Pancreas (tissue), 10 donors: ENCODE measurements around the gene MANBA. TPM values are rescaled to one million over a fixed set of nuclear protein-coding genes. Genes with fewer than 3 reads are reported as not detected.

Experiments used
- ATAC-seq, 4 donors: fragments of 200-7000 bp; cut with Tn5 transposase; one replicate each; pipeline versions ENCODE4 v1.8.0 to v1.9.1; 2020; ENCODE audit warnings: mild to moderate bottlenecking in 4 of 4, moderate library complexity in 4 of 4
- DNase-seq, 6 donors: peaks; one replicate each; pipeline ENCODE4 v3.0.0-alpha.2; 2020
- FAIRE-seq: peaks from 2 replicates; lab custom pipeline; 2012; peaks lifted over from hg19 to GRCh38; lab: Jason Lieb, UNC
- H3K27ac ChIP-seq, 4 donors: fragments of 200-600 bp; sonication (generic); 1 replicate in 3 of 4; 2 replicates in 1 of 4; pipeline versions ENCODE4 v1.5.0 to v1.8.0; 2020
- H3K27me3 ChIP-seq, 4 donors: fragments of 200-600 bp; one replicate each; pipeline ENCODE4 v1.8.0; 2021
- H3K36me3 ChIP-seq, 3 donors: fragments of 200-600 bp; sonication (generic) in 1 of 3; one replicate each; pipeline versions ENCODE4 v1.5.0 to v1.8.0; 2020 to 2021
- H3K4me1 ChIP-seq, 3 donors: fragments of 200-600 bp; one replicate each; pipeline ENCODE4 v1.8.0; 2021
- H3K4me3 ChIP-seq, 4 donors: fragments of 200-600 bp; sonication (generic) in 2 of 4; one replicate each; pipeline versions ENCODE4 v1.5.0 to v1.8.0; 2020 to 2021
- H3K9me3 ChIP-seq, 4 donors: fragments of 200-600 bp; one replicate each; pipeline ENCODE4 v1.8.0; 2021
- WGBS, 2 donors: extraction: QIAGEN DNeasy Blood & Tissue Kit; methylation state at CpG; one replicate each; pipeline ENCODE4 v1.1.7; 2013; 5-methylcytosine and 5-hydroxymethylcytosine counted together
- intact Hi-C, 3 donors: fragments of 100-400 bp; cut with DNase I; formaldehyde crosslinking; loops; one replicate each; pipeline versions ENCODE4 v1.11.1 to v1.14.2; 2022
- polyA plus RNA-seq, 2 donors: library from polyadenylated mRNA; stranded (reverse); fragments of 200-250 nt; gene quantifications; one replicate each; pipeline ENCODE4 v1.2.3, GENCODE V29; 2013
- total RNA-seq, 6 donors: library from RNA; stranded (reverse); fragmentation: NEBNext Ultra II Directional in 4 of 6; extraction: Animal tissue kit (Norgen Biotek cat#: 25700) in 4 of 6; gene quantifications; one replicate each; pipeline versions ENCODE4 v1.2.1 to v1.2.4, GENCODE V29; 2021 to 2023
- TF ChIP-seq, protein P1 (sequence below), 4 donors: fragments of 200-600 bp; sonication (generic) in 3 of 4; IDR thresholded peaks; one replicate each; pipeline versions ENCODE4 v1.5.0 to v1.8.0; 2021; ENCODE audit warnings: antibody characterized with exemption in 4 of 4
- donor health status: healthy with polysubstance abuse.
- donor health status: DM: no; HTN: no; CAD: no; lungs with moderate emphysema.
- donor health status: DM: no; HTN: no; CAD: no.
- donor health status: control.
- donor health status: control.
- donor health status: Bipolar disorder and iron deficiency.
- donor health status: DM: yes; HTN: yes; CAD: no.
- donor health status: DM: no; HTN: no; CAD: no.
- donor health status: DM: no; HTN: no; CAD: no.
- donor health status: DM: yes; HTN: yes; CAD: no.

MANBA gene
- total and polyA plus RNA-seq, 8 donors, result 7.8 to 22.0 (median 10.7) TPM

DNA sequence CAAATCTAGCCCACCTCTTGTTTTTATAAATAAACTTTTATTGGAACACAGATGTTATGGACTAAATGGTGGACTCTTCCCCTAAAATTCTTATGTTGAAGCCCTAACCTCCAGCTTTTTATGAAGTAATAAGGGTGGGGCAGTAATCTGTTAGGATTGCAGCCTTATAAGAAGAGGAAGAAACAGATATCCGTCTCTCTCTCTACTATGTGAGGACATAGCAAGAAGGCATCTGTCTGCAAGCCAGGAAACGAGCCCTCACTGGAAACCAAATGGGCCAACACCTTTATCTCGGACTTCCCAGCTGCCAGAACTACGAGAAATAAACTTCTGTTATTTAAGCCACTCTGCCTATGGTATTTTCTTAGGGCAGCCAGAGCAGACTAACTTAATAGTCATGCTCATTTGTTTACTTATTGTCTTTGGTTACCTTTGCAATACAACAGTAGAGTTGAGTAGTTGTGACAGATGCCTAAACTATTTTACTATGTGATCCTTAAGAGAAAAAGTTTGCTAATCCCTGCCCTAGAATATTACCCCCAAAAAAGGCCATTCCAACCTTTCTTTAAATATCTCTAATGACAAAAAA lies 67.4 kb downstream of the MANBA start:
- TF ChIP-seq, protein P1, sequence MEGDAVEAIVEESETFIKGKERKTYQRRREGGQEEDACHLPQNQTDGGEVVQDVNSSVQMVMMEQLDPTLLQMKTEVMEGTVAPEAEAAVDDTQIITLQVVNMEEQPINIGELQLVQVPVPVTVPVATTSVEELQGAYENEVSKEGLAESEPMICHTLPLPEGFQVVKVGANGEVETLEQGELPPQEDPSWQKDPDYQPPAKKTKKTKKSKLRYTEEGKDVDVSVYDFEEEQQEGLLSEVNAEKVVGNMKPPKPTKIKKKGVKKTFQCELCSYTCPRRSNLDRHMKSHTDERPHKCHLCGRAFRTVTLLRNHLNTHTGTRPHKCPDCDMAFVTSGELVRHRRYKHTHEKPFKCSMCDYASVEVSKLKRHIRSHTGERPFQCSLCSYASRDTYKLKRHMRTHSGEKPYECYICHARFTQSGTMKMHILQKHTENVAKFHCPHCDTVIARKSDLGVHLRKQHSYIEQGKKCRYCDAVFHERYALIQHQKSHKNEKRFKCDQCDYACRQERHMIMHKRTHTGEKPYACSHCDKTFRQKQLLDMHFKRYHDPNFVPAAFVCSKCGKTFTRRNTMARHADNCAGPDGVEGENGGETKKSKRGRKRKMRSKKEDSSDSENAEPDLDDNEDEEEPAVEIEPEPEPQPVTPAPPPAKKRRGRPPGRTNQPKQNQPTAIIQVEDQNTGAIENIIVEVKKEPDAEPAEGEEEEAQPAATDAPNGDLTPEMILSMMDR (IDR thresholded peaks at IDR 0.05), result no peak
- peak in 1 of 4 donors; percentile 35 for ATAC-seq
- 85 to 90% methylated on average over 4 of the region's 4 CpGs for WGBS, 2 donors
- no peaks in the 10 kb centered on the region for H3K9me3 ChIP-seq
- no peak overlapping the region for H3K27ac ChIP-seq
- H3K27me3 ChIP-seq, result no peaks in the 10 kb centered on the region
- H3K36me3 ChIP-seq, result peaks cover 0 to 8% (median 0%) of the 10 kb centered on the region in 3 donors
- no peak for FAIRE-seq
- H3K4me1 ChIP-seq, result no peaks in the 10 kb centered on the region
- intact Hi-C loops, result no loop called here
- DNase-seq, result no peak
- H3K4me3 ChIP-seq, result no peak overlapping the region

DNA sequence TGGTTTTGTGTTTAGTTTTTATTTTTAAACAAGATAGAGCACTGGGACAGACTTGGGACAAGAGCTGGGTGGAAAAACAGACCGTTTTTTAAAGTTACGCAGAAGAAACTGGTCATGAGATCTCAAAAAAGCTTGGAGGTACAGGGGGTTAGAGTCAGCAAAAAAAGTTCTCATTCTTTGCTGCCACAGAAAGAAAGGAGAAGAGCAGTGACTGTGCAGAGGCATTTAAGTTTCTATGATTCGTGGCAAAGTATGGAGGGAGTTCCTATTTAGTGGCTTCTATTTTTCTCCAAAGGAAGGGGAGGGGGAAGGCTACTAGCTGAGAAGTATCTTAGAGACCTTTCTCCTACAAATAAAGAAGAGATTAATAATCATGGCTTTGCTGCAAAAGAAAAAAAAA lies 68.3 kb downstream of the MANBA start:
- Histone ChIP-seq H3K4me3 (no peak overlapping the region), H3K27ac (no peak overlapping the region), H3K4me1 (no peaks in the 10 kb centered on the region), H3K27me3 (no peaks in the 10 kb centered on the region), H3K9me3 (no peaks in the 10 kb centered on the region), H3K36me3 (peaks cover 0 to 8% (median 0%) of the 10 kb centered on the region in 3 donors)
- intact Hi-C loops, result no loop called here
- peak in 2 of 4 donors; percentile 46 to 62 for ATAC-seq
- DNase-seq, result no peak
- TF ChIP-seq, protein P1 (IDR thresholded peaks at IDR 0.05), result no peak
- no peak for FAIRE-seq
- 84 to 89% methylated on average over 3 of the region's 3 CpGs for WGBS, 2 donors

DNA sequence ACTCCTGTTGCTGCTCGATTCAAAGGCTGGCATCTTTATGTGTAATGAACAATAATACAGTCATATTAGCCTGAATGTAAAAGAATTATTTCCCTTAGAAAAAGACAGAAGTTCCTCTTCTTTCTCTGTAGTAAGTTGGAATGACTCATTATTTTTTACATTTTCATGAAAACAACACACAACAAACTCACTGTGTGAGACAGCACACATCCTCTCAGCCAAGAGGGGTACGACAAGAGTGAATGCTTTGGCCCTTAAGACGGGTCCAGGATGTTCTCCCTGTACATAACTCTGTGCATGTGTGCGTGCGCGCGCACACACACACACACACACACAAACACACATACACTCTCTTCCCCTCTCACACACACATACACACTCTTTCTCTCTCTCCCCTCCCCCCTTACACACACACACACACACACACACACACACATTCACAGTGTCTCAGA lies 72.8 kb downstream of the MANBA start:
- 93 to 97% methylated on average over 7 of the region's 7 CpGs for WGBS, 2 donors
- Histone ChIP-seq H3K9me3 (no peaks in the 10 kb centered on the region), H3K4me3 (no peak overlapping the region), H3K36me3 (peaks cover 0 to 8% (median 0%) of the 10 kb centered on the region in 3 donors), H3K4me1 (no peaks in the 10 kb centered on the region), H3K27ac (no peak overlapping the region), H3K27me3 (no peaks in the 10 kb centered on the region)
- DNase-seq (no peak), ATAC-seq (peak in 2 of 4 donors; percentile 16 to 24), FAIRE-seq (no peak)
- intact Hi-C loops, result no loop called here
- TF ChIP-seq, protein P1 (IDR thresholded peaks at IDR 0.05), result no peak

DNA sequence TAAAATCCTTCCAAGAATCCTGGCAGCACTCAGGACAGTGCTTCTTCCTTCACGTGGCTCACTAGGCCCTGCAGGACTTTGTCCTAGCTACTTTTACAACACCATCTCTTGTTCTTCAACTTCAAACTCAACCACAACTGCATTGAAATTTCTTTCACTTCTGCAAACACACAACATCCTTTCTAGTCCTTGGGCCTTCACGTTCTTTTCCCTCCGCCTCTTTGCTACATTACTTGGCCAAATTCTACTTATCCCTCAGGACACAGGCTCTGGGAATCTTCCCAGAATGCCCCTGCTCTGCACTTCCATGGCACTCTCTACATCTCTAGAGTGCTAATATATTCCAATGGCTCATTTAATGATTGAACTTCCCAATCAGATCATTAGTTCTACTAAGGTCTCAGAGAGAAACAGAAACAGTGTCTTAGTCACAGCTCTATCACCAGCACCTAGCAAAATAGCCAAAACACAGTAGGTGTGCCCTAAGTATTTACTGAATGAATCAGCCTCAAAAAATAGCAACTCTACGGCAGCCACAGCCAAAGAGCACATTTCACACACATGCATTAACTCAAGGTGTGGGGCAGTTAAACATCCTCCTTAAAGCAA lies 73.3 kb downstream of the MANBA start:
- Histone ChIP-seq H3K27me3 (no peaks in the 10 kb centered on the region), H3K36me3 (peaks cover 0 to 8% (median 0%) of the 10 kb centered on the region in 3 donors), H3K27ac (no peak overlapping the region), H3K4me1 (no peaks in the 10 kb centered on the region), H3K4me3 (no peak overlapping the region), H3K9me3 (no peaks in the 10 kb centered on the region)
- FAIRE-seq (no peak), DNase-seq (no peak), ATAC-seq (peak in 3 of 4 donors; percentile 19 to 49 (median 32))
- intact Hi-C loops, result no loop called here
- TF ChIP-seq, protein P1 (IDR thresholded peaks at IDR 0.05), result no peak
- 88 to 91% methylated on average over 4 of the region's 4 CpGs for WGBS, 2 donors

DNA sequence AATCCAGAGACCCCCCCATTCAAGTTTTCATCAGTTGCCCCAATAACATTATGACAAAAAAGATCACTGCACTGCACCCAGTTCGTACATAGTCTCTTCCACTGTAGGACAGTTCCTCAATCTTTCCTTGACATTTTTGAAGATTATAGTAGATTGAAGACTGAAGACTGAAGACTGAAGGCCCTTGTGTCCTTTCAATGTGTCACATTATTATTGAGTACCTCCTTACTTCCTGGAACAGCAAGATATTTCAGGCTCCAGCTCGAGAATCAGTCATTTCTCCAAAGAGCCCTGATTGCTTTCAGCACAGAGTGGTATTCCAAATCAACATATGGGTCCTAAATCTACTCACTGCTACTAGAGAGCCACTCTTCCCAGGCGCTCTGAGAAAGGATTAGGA lies 75.0 kb downstream of the MANBA start:
- no peaks in the 10 kb centered on the region for H3K27me3 ChIP-seq
- TF ChIP-seq, protein P1 (IDR thresholded peaks at IDR 0.05), result no peak
- FAIRE-seq (no peak), ATAC-seq (no peak), DNase-seq (no peak)
- intact Hi-C loops, result no loop called here
- no peaks in the 10 kb centered on the region for H3K9me3 ChIP-seq
- H3K4me1 ChIP-seq, result no peaks in the 10 kb centered on the region
- H3K27ac ChIP-seq, result no peak overlapping the region
- H3K4me3 ChIP-seq, result no peak overlapping the region
- H3K36me3 ChIP-seq, result peaks cover 0 to 8% (median 0%) of the 10 kb centered on the region in 3 donors
- 81 to 93% methylated on average over 3 of the region's 3 CpGs for WGBS, 2 donors
